PFSK-1 (cell line): Measurements from ENCODE around the gene SMOC2.

ENCODE experiments used
- TAF1 ChIP-seq: IDR thresholded peaks from 2 replicates; pipeline ENCODE4 v1.6.1; 2012; ENCODE audit warnings: low read length, control low read depth, borderline replicate concordance; ENCODE audit not compliant: insufficient read depth
- TF ChIP-seq, protein P1 (sequence below), 2 experiments: IDR thresholded peaks; 2 replicates each; pipeline versions ENCODE4 v1.6.1 to v1.8.0; 2011 to 2012; ENCODE audit warnings: low read depth in 2 of 2, low read length in 2 of 2, control low read depth in 1 of 2, inconsistent platforms in 1 of 2, mild to moderate bottlenecking in 1 of 2, moderate library complexity in 1 of 2; ENCODE audit not compliant: insufficient read depth in 1 of 2

DNA sequence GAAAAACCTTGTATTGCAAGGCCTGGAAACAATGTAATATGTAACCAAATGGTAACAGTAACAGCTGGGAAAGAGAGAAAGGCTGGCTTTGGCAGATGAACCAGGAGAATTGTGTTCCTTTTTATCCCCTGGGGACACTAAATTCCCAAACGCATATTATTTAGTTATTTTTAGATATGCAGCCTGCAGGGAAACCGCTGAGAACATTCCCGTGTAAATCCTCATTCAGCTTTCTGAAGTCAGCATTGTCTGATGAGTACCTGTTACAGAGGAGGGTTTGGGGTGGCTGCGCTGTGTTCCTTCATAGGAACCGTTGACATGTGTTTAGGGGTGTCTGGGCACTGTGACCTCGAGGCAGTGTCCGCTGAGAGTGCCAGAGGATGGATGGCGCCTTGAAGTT is 101.3 kb downstream of the SMOC2 start:
- TF ChIP-seq TAF1: no peak
- TF ChIP-seq, protein P1, sequence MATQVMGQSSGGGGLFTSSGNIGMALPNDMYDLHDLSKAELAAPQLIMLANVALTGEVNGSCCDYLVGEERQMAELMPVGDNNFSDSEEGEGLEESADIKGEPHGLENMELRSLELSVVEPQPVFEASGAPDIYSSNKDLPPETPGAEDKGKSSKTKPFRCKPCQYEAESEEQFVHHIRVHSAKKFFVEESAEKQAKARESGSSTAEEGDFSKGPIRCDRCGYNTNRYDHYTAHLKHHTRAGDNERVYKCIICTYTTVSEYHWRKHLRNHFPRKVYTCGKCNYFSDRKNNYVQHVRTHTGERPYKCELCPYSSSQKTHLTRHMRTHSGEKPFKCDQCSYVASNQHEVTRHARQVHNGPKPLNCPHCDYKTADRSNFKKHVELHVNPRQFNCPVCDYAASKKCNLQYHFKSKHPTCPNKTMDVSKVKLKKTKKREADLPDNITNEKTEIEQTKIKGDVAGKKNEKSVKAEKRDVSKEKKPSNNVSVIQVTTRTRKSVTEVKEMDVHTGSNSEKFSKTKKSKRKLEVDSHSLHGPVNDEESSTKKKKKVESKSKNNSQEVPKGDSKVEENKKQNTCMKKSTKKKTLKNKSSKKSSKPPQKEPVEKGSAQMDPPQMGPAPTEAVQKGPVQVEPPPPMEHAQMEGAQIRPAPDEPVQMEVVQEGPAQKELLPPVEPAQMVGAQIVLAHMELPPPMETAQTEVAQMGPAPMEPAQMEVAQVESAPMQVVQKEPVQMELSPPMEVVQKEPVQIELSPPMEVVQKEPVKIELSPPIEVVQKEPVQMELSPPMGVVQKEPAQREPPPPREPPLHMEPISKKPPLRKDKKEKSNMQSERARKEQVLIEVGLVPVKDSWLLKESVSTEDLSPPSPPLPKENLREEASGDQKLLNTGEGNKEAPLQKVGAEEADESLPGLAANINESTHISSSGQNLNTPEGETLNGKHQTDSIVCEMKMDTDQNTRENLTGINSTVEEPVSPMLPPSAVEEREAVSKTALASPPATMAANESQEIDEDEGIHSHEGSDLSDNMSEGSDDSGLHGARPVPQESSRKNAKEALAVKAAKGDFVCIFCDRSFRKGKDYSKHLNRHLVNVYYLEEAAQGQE (IDR thresholded peaks at IDR 0.05; ENCODE audit: insufficient read depth in 1 of 2, low read depth in 2 of 2, low read length in 2 of 2): no peak
